Left ventricle myocardium inferior (tissue), 1 donor: ENCODE results near the gene LCMT2. TPM values are rescaled to one million over a fixed set of nuclear protein-coding genes. Genes with fewer than 3 reads are reported as not detected.

Source experiments
- DNase-seq: peaks from one replicate; pipeline ENCODE4 v3.0.0-alpha.2; 2020
- H3K27ac ChIP-seq: fragments of 200-600 bp; replicated peaks from 2 replicates; pipeline ENCODE4 v1.8.0; 2021
- H3K27me3 ChIP-seq: fragments of 200-600 bp; 2 replicates; pipeline ENCODE4 v1.8.0; 2021; ENCODE audit warnings: low read depth
- H3K36me3 ChIP-seq: fragments of 200-600 bp; 2 replicates; pipeline ENCODE4 v1.8.0; 2021
- H3K4me1 ChIP-seq: fragments of 200-600 bp; 2 replicates; pipeline ENCODE4 v1.8.0; 2021
- H3K4me3 ChIP-seq: fragments of 200-600 bp; 2 replicates; pipeline ENCODE4 v1.8.0; 2021; ENCODE audit warnings: mild to moderate bottlenecking, moderate library complexity
- H3K9me3 ChIP-seq: fragments of 200-600 bp; replicated peaks from 2 replicates; pipeline ENCODE4 v1.8.0; 2021
- intact Hi-C: fragments of 100-400 bp; cut with micrococcal nuclease; formaldehyde crosslinking; loops from one replicate; pipeline ENCODE4 v1.11.0; 2022
- total RNA-seq: library from RNA; stranded (reverse); fragmentation: NEBNext Ultra II Directional; extraction: Animal tissue kit (Norgen Biotek cat#: 25700); gene quantifications from one replicate; pipeline ENCODE4 v1.2.1, GENCODE V29; 2021
- TF ChIP-seq, protein P1 (sequence below): fragments of 200-600 bp; IDR thresholded peaks from 2 replicates; pipeline ENCODE4 v1.8.0; 2021; ENCODE audit warnings: antibody characterized with exemption, mild to moderate bottlenecking, borderline replicate concordance
- donor health status: DM: no; HTN: yes; CAD: no; lungs with severe emphysema.

Gene LCMT2
- total RNA-seq, 1 donor from 2014 or later: 7.0 TPM

DNA sequence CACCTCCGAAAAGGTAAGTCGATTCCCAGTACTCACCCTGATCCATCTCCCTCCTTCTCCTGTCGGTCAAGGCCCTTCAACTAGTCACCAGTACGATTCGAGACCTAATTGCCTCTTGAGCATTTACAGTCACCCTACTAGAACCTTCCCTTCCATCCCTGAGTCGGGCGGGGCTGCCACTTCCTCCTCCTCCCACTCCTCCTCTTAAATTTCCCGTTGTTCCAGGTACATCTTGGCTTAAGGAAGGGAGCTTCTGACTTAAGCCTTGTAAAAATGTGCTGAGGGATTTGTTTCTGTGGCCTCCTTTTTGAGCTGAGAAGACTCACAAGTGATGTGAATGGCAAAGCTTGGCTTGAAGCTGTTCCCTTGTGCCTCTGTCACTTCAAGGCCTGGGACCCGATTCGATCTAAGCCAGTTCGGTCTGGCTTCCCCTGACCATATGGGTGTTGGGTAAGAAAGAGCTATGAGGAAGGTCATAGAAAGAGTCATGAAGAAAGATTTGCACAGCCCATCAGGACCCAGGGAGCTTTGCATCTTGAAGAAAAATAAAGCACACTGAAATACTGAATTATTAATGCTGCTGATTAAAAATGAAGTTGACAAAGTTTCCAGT is 28.1 kb downstream of the LCMT2 start, which contains the start of gene TGM7:
TSS of gene TGM7 (minus strand) at position 51 of the 613 bp plus-strand sequence.
- H3K27ac ChIP-seq: no peak within 1 kb of the TSS
- TF ChIP-seq, protein P1, sequence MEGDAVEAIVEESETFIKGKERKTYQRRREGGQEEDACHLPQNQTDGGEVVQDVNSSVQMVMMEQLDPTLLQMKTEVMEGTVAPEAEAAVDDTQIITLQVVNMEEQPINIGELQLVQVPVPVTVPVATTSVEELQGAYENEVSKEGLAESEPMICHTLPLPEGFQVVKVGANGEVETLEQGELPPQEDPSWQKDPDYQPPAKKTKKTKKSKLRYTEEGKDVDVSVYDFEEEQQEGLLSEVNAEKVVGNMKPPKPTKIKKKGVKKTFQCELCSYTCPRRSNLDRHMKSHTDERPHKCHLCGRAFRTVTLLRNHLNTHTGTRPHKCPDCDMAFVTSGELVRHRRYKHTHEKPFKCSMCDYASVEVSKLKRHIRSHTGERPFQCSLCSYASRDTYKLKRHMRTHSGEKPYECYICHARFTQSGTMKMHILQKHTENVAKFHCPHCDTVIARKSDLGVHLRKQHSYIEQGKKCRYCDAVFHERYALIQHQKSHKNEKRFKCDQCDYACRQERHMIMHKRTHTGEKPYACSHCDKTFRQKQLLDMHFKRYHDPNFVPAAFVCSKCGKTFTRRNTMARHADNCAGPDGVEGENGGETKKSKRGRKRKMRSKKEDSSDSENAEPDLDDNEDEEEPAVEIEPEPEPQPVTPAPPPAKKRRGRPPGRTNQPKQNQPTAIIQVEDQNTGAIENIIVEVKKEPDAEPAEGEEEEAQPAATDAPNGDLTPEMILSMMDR: no peak
- intact Hi-C loops: no loop called here
- H3K4me1 ChIP-seq: no peaks in the 10 kb centered on the region
- no peak within 1 kb of the TSS for H3K4me3 ChIP-seq
- DNase-seq: no peak
- H3K36me3 ChIP-seq: no peaks in the 10 kb centered on the region
- H3K27me3 ChIP-seq: peaks cover 48% of the 10 kb centered on the region
- no peaks in the 10 kb centered on the region for H3K9me3 ChIP-seq

DNA sequence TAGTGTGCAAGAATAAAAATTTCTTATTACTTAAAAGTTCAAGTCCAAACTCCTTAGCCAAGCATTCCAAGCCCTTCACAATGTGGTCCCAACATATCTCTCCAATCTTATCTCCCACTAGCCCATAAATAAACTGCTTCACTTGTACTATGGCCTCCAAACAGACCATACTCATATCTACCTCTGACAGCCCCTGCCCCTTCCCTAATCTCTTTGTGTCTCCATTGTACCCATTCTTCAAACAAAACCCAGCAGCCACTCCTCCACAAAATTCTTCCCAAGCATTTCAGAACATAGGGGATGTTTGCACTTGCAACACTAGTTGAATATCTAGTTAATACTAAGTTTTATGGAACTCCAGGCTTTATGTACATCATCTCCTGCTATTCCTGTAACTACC is 30.5 kb downstream of the LCMT2 start:
- no peaks in the 10 kb centered on the region for H3K4me1 ChIP-seq
- intact Hi-C loops: no loop called here
- H3K9me3 ChIP-seq: no peaks in the 10 kb centered on the region
- H3K27me3 ChIP-seq: peaks cover 54% of the 10 kb centered on the region
- TF ChIP-seq, protein P1: no peak
- no peaks in the 10 kb centered on the region for H3K36me3 ChIP-seq
- H3K4me3 ChIP-seq: no peak overlapping the region
- DNase-seq: no peak
- H3K27ac ChIP-seq: no peak overlapping the region

DNA sequence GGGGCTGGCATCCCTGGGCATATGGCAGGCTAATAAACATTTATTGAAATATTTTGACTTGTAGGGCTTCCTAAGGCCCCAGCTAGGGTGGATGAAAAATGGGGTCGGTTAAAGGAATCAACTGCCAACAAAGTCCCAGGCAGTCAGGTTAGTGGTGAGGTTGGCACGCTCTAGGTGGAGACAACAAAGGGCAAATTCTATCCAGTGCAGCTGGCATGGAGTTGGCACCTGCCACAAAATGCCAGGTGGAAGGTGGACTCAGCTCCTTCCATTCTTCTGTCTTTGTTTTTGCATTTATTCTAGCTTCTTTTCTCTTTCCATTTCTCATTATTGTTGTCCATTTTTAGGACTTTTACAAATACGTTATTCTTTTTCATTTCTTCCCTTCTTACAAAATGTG is 31.0 kb downstream of the LCMT2 start:
- H3K27ac ChIP-seq: no peak overlapping the region
- intact Hi-C loops: no loop called here
- H3K4me3 ChIP-seq: no peak overlapping the region
- DNase-seq: no peak
- no peaks in the 10 kb centered on the region for H3K36me3 ChIP-seq
- H3K27me3 ChIP-seq: peaks cover 59% of the 10 kb centered on the region
- TF ChIP-seq, protein P1: no peak
- no peaks in the 10 kb centered on the region for H3K9me3 ChIP-seq
- no peaks in the 10 kb centered on the region for H3K4me1 ChIP-seq

DNA sequence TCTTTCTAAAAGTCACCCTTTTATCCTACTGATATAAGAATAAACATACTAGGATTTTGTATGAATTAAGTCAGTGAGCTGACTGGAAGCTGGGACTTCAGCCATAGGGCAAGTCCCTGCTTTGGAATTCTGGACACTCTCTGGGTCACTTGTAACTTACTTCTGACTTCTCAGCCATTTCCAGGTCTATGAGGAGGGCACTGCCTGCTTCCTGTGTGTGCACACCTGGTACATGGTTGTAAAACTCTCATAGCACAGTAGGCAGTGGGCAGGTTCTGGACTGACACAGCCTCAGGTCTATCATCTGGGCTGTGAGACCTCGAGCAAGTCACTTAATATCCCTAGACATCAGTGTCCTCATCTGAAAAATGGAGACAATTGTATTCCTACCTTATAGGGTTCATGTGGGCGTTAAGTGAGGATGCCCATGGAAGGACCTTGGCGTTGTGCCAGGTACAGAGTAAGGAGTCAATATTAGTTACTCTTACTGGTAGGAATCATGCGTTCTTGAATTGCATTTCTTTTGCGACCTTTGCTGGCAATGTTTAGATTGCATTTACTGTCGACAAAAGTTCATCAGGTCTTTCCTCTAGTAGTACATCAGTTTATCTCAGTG is 36.2 kb downstream of the LCMT2 start:
- intact Hi-C loops: no loop called here
- no peaks in the 10 kb centered on the region for H3K36me3 ChIP-seq
- H3K4me3 ChIP-seq: no peak overlapping the region
- TF ChIP-seq, protein P1: no peak
- no peak overlapping the region for H3K27ac ChIP-seq
- peaks cover 64% of the 10 kb centered on the region for H3K27me3 ChIP-seq
- DNase-seq: no peak
- peaks cover 6% of the 10 kb centered on the region for H3K4me1 ChIP-seq
- no peaks in the 10 kb centered on the region for H3K9me3 ChIP-seq

DNA sequence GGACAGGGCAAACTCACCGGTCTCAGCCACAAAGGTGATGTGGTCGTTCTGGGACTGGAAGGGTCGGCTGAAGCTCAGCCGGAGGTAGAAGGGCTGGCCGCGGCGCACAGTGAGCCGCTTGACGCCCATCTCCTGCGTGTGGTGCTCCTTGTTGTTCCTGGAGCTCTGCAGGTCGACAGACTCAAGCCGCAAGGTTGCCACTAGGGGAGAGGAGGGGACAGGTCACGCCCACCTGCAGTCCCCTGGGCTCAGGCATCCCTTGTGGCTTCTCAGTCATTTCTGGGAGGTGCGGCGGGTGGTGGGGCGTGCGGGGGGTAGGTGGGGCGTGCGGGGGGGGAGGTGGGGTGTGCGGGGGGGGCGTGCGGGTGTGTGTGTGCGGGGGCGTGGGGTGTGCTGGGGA is 36.9 kb downstream of the LCMT2 start:
- H3K9me3 ChIP-seq: no peaks in the 10 kb centered on the region
- H3K4me3 ChIP-seq: no peak overlapping the region
- no peaks in the 10 kb centered on the region for H3K36me3 ChIP-seq
- TF ChIP-seq, protein P1: no peak
- H3K27ac ChIP-seq: no peak overlapping the region
- DNase-seq: no peak
- H3K27me3 ChIP-seq: peaks cover 58% of the 10 kb centered on the region
- peaks cover 6% of the 10 kb centered on the region for H3K4me1 ChIP-seq
- intact Hi-C loops: no loop called here
